IPS-18c (cell line): Measurements from ENCODE around the gene ALPI.
"Not testable (repeated sequence)": the region's sequence is repeated elsewhere in the genome, so short reads cannot be mapped to it uniquely, and the experiment has no call there.

Source experiments
- H3K4me3 ChIP-seq: 2 replicates; pipeline ENCODE4 v1.7.0; 2013; ENCODE audit warnings: low read depth, mild to moderate bottlenecking, low read length, moderate library complexity; ENCODE audit not compliant: insufficient read depth
- H3K9me3 ChIP-seq: one replicate; pipeline ENCODE4 v1.6.1; 2013; ENCODE audit warnings: mild to moderate bottlenecking, low read length, moderate library complexity; ENCODE audit not compliant: control insufficient read depth, insufficient read depth

ALPI gene

GRCh38 chr2:232451645-232452044 is 4.3 kb upstream of the ALPI start:
- not testable (repeated sequence) for H3K9me3 ChIP-seq

DNA sequence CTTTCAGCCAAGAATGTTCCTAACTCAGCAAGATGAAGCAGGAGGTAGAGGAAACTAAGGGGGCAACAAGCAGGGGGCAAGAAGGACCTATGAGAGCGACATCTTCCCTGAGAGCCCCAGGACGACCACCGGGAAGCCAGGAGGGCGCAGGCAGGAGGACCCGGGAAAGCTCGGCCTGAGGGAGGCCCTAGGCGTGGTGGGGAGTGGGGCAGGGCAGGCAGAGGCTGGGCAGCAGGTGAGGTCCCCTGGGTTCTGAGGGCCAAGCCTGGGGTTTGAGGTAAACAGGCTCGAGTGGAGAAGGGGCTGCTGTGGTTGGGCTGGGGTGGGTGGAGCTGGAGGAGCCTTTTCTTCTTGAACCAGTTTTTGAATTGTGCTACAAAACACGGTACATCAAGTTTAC is 1.3 kb upstream of the ALPI start:
- H3K4me3 ChIP-seq: no peak overlapping the region

More at GRCh38 chr2:232451645-232452044, 4.3 kb upstream of the ALPI start:
- H3K4me3 ChIP-seq: not testable (repeated sequence)

GRCh38 chr2:232456296-232457120 is 555 bp downstream of the ALPI start:
- no peaks in the 10 kb centered on the region for H3K9me3 ChIP-seq
- H3K4me3 ChIP-seq: no peak overlapping the region

More for the DNA sequence above, 1.3 kb upstream of the ALPI start:
- H3K9me3 ChIP-seq: no peaks in the 10 kb centered on the region

DNA sequence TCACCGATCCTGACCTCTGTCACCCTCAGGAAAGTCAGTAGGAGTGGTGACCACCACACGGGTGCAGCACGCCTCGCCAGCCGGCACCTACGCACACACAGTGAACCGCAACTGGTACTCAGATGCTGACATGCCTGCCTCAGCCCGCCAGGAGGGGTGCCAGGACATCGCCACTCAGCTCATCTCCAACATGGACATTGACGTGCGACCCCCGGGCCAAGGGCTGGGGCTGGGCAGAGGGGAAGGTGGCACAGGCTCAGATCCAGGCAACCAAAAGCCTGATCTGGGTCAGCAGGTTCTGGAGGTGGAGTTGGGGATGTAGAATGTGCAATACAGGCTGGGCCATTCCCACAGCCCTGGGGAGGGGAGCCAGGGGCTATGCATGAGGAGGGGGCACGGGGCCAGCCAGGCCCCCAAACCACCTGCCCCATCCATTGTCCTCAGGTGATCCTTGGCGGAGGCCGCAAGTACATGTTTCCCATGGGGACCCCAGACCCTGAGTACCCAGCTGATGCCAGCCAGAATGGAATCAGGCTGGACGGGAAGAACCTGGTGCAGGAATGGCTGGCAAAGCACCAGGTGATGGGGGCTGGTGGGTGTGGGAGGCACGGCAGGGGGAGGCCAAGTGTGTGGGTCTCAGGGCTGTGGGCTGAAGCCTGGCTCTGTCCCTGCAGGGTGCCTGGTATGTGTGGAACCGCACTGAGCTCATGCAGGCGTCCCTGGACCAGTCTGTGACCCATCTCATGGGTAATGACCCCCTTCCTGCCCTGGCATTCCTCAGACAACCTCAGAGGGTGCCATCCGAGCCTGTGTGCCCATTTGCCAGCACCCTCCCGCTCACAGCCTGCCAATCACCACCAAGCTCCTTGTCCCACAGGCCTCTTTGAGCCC is 1.4 kb downstream of the ALPI start:
- no peak overlapping the region for H3K4me3 ChIP-seq
- H3K9me3 ChIP-seq: no peaks in the 10 kb centered on the region

- H3K9me3 ChIP-seq: no peaks in the 10 kb centered on the region
- no peak overlapping the region for H3K4me3 ChIP-seq
These were observed 2.2 kb downstream of the ALPI start for GRCh38 chr2:232458051-232458660.

DNA sequence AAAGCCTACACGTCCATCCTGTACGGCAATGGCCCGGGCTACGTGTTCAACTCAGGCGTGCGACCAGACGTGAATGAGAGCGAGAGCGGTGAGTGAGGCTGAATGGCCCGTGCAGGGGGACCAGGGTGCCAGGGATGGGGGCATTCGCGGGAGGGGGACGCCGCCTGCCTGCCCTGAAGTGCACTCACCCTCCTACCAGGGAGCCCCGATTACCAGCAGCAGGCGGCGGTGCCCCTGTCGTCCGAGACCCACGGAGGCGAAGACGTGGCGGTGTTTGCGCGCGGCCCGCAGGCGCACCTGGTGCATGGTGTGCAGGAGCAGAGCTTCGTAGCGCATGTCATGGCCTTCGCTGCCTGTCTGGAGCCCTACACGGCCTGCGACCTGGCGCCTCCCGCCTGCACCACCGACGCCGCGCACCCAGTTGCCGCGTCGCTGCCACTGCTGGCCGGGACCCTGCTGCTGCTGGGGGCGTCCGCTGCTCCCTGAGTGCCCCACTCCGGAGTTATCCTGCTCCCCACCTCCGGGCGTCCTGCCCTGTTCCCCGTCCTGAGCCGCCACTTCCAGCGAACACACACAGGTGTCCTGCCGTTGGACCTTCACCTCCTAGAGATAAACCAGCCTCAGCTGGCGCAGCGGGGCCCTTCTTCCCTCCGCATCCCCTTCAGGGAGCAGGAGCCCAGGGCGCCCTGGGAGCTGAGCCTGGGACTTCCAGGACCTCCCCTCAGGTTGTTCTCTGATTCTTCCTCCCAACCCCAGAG is 2.9 kb downstream of the ALPI start:
- Histone ChIP-seq H3K4me3 (no peak overlapping the region), H3K9me3 (peaks cover 3% of the 10 kb centered on the region)

DNA sequence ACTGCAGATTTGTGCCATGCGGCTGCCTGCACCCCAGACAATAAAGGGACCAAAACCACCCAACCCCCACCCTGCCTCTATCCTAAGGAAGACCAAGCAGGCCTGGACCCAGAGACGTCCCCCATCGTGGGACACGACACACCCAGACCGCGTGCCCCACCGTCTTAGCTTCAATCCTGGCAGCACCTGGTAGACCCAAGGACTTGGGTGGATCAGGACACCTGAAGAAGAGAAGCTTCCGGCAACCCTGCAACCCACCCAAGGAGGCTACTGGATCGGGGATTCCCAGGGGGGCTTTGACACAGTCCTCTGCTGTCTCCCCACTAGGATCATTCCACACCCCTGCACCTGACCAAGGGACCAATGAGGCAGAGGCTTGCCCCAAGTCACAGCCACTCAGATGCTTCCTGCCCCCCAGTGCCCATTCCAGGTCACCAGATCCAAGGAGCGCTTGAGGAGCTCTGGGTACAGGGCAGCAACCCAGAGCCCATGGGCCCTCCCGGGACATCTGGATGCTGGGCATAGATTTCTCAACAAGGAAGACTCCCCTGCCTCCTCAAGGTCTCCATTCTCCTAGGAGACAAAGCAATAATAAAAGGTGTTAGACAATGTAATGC is 3.6 kb downstream of the ALPI start:
- H3K4me3 ChIP-seq: no peak overlapping the region
- H3K9me3 ChIP-seq: peaks cover 3% of the 10 kb centered on the region

GRCh38 chr2:232460171-232460570 is 4.2 kb downstream of the ALPI start:
- H3K4me3 ChIP-seq: no peak overlapping the region
- H3K9me3 ChIP-seq: peaks cover 3% of the 10 kb centered on the region

DNA sequence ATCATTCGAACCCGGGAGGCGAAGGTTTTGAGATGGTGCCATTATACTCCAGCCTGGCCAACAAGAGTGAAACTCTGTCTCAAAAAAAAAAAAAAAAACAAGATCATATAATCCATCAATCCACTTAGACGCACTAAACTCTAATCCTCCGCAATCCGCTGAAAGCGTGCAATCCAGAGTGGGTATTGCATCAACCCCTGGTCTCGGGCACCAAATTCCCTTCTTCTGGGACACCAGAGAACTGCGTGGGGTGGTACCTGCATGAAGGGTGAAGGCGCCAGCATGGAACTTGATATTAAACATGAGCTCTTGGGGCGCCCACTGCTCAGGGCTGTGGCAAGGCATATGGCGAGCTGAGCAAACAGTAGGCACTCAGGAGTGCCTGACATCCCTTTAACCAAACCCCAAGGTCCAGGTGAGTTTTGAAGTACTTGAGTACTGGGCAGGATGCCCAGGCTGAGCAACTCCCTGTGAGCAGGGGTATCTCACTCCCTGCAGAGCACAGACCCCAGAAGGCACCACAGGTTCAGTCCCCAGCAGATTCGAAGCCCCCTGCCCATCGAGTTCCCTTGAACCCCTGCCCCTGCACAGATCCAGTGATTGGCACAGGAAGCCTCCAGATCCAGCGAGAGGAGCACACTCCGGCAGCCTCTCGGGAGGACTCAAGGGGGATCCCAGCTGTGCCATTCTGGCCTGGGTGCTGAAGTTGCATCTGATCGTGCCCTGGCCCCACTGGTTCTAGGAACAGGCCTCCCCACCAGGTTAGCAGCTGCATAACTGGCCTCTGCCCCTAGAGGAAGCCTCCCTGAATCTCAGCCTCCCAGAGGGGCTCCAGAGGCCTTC is 8.0 kb downstream of the ALPI start:
- Histone ChIP-seq H3K4me3 (no peak overlapping the region), H3K9me3 (peaks cover 6% of the 10 kb centered on the region)

- Histone ChIP-seq H3K4me3 (no peak overlapping the region), H3K9me3 (peaks cover 6% of the 10 kb centered on the region)
These were observed 8.6 kb downstream of the ALPI start for GRCh38 chr2:232464544-232464885.

DNA sequence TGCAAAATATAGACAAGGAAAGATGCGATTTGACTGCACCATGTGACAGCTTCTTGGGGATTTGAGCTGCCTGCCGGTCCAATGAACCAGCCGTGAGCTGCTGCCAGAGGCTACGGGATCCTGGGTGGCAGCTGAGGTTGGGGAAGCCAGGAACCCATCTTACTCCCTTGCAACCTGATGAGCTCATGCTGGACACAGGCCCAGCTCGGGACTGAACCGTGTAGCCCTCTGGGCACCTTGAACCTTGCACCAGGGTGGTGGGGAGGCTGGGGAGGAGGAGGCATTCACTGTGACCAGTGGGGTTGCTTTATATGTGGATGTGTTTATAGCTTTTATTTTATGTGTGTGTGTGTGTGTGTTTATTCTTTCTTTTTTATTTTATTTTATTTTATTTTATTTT is 9.1 kb downstream of the ALPI start:
- Histone ChIP-seq H3K9me3 (peaks cover 6% of the 10 kb centered on the region), H3K4me3 (no peak overlapping the region)

DNA sequence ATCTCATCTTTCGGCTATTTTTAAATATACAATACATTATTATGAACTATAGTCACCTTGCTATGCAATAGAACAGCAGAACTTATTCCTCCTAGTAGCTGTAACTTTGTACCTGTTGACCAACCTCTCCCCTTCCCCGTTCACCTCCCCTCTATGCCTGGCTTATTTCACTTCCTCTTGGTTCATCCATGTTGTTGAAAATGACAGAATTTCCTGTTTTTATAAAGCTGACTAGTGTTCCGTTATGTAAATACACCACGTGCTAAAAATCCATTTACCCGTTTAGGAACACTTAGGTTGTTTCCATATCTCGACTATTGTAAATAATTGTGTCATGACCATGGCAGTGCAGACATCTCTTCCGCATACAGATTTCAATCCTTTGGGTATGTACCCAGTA is 10.3 kb downstream of the ALPI start:
- Histone ChIP-seq H3K4me3 (no peak overlapping the region), H3K9me3 (peaks cover 6% of the 10 kb centered on the region)

DNA sequence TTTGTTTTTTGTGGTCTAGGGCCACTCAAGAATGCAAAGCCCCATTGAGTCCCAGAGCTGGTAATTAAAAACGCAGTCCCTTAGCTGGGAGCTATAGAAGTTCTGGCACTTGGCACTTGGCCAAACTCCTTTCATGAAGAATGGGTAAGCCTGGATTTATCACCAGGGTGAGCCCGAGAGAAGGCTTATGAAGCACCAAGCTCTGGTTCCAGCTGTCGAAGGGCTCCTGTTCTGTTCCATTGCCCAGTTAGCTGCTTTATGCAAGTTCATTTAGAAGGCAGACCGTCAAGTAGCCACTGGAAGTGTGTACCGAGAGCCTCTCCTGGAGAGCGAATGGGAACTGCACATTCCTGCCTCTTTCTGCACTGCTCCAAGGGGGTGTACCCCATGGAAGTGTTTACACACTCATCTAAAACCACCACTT is 17.5 kb downstream of the ALPI start:
- no peak overlapping the region for H3K4me3 ChIP-seq

DNA sequence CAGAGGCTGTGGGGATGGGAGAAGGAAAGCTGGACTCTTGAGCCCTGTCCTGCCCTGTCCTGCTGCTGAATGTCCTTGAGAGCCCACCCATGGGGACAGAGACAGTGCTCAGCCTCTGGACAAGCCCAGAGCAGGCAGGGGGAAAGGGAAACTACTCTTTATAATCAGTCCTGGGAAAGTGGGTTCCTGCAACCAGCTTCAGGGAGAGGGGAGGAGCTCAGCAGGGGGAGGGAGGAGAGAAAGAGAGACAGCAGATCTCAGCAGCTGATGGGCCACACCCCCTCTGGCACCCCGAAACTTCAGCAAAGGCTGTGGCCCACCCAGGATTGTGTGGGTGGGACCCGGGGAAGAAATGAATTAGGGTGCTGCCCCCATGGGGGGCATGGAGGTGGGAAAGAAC is 20.1 kb downstream of the ALPI start:
- no peak overlapping the region for H3K4me3 ChIP-seq

More for the DNA sequence above, 17.5 kb downstream of the ALPI start:
- no peaks in the 10 kb centered on the region for H3K9me3 ChIP-seq

GRCh38 chr2:232476791-232477190 is 20.8 kb downstream of the ALPI start:
- Histone ChIP-seq H3K4me3 (no peak overlapping the region), H3K9me3 (no peaks in the 10 kb centered on the region)

More for the DNA sequence above, 20.1 kb downstream of the ALPI start:
- no peaks in the 10 kb centered on the region for H3K9me3 ChIP-seq
